Cardiac muscle cell (in vitro differentiated cells and primary cell): ENCODE results near the gene CPSF7. TPM values are rescaled to one million over a fixed set of nuclear protein-coding genes. Genes with fewer than 3 reads are reported as not detected.
"Not testable (repeated sequence)": the region's sequence is repeated elsewhere in the genome, so short reads cannot be mapped to it uniquely, and the experiment has no call there.

Source experiments
- DNase-seq, 2 donors: peaks; one replicate each; pipeline versions ENCODE4 v3.0.0 to v3.0.0-alpha.2; 2010 to 2017; ENCODE audit warnings: low read depth in 1 of 2, low spot score in 1 of 2
- H3K27ac ChIP-seq: fragments of 200-600 bp; sonication (generic); 2 replicates; pipeline ENCODE4 v1.5.1; 2016
- H3K27me3 ChIP-seq: fragments of 200-600 bp; sonication (generic); 2 replicates; pipeline ENCODE4 v1.6.0; 2016; ENCODE audit warnings: control low read depth
- H3K36me3 ChIP-seq: fragments of 200-600 bp; sonication (generic); 2 replicates; pipeline ENCODE4 v1.5.1; 2016; ENCODE audit warnings: control low read depth
- H3K4me1 ChIP-seq: fragments of 200-600 bp; sonication (generic); 2 replicates; pipeline ENCODE4 v1.8.1; 2017; ENCODE audit warnings: low read depth, mild to moderate bottlenecking, mixed run types
- H3K4me3 ChIP-seq: fragments of 200-600 bp; sonication (generic); 2 replicates; pipeline ENCODE4 v1.5.1; 2016; ENCODE audit warnings: mild to moderate bottlenecking
- H3K9me3 ChIP-seq: fragments of 200-600 bp; sonication (generic); 2 replicates; pipeline ENCODE4 v1.5.1; 2017; ENCODE audit warnings: low read depth, mild to moderate bottlenecking, control low read depth
- polyA plus RNA-seq: library from polyadenylated mRNA; unstranded; fragments of >200 nt; fragmentation: Nextera tagmentation; extraction: Ambion mirVana; gene quantifications from 2 replicates; pipeline ENCODE4 v1.2.1, GENCODE V29; 2016
- total RNA-seq: library from RNA; depleted of rRNA; stranded (reverse); fragments of >200 nt; gene quantifications from 2 replicates; pipeline ENCODE4 v1.2.3, GENCODE V29; 2016
- TF ChIP-seq, protein P1 (sequence below): IDR thresholded peaks from 2 replicates; pipeline ENCODE4 v1.5.1; 2012; ENCODE audit warnings: low read depth, mild to moderate bottlenecking, low read length

Gene CPSF7
- total and polyA plus RNA-seq, 2 experiments from 2014 or later = 34.6 to 64.7 TPM

DNA sequence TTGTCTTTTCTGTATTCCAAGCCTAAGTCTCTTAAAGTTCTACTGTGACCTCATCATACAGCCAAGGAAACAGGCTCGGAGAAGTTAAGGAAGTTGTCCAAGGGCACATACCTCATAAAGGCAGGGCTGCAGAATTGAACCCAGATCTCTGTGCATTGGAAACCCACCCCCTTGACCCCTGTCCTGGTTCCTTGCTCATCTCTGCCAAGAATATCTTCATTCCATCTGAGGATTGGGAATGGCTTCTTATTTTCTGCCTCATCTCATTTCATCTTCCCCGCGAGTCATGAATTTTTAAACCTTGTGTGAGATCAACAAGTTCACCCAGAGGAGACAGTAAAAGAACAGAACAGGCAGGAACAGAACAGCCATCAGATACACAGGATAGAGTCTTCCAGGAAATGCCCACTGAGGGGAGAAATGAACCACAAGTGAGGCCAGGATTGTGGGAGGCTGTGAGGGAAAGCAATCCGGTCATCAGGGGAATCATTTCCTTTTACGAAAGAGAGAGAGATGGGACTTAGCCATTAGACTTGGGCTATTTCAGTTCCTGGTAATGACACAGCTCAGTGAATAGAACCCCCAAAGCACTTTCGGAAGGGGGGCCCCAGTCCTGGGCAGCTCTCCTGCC lies 44.4 kb upstream of the CPSF7 start:
- no peaks in the 10 kb centered on the region for H3K27me3 ChIP-seq
- DNase-seq = peak in 1 of 2 donors; percentile 32
- no peak overlapping the region for H3K27ac ChIP-seq
- TF ChIP-seq, protein P1, sequence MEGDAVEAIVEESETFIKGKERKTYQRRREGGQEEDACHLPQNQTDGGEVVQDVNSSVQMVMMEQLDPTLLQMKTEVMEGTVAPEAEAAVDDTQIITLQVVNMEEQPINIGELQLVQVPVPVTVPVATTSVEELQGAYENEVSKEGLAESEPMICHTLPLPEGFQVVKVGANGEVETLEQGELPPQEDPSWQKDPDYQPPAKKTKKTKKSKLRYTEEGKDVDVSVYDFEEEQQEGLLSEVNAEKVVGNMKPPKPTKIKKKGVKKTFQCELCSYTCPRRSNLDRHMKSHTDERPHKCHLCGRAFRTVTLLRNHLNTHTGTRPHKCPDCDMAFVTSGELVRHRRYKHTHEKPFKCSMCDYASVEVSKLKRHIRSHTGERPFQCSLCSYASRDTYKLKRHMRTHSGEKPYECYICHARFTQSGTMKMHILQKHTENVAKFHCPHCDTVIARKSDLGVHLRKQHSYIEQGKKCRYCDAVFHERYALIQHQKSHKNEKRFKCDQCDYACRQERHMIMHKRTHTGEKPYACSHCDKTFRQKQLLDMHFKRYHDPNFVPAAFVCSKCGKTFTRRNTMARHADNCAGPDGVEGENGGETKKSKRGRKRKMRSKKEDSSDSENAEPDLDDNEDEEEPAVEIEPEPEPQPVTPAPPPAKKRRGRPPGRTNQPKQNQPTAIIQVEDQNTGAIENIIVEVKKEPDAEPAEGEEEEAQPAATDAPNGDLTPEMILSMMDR = no peak
- peaks cover 5% of the 10 kb centered on the region for H3K4me1 ChIP-seq
- H3K9me3 ChIP-seq = no peaks in the 10 kb centered on the region
- no peaks in the 10 kb centered on the region for H3K36me3 ChIP-seq
- H3K4me3 ChIP-seq = no peak overlapping the region

DNA sequence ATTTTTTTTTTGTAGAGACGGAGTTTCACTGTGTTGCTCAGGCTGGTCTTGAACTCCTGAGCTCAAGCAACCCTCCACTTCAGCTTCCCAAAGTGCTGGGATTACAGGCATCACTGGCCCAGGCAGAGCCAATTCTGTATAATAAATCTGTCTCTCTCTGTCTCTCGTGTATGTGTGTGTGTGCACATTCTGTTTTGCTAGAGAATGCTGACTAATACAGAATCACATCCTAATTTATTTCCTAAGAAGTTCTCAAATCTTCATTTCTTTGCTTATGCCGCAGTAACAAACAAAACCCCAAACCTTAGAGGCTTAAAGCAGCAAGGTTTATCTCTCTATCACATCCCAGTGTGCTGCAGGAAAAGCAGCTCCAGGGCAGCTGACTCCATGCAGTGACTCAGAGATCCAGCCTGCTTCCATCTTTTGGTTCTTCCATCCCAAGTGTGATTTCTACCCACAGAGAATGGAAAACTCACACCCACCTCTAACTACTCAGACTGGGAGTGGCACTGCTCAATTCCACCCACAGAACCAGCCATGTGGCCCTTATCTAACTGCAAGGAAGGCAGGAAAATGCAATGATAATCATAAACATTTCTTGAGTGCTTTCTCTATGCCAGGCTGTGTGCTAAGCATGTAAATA lies 43.7 kb upstream of the CPSF7 start:
- TF ChIP-seq, protein P1 = no peak
- H3K27ac ChIP-seq = no peak overlapping the region
- DNase-seq = peak in 1 of 2 donors; percentile 32
- no peaks in the 10 kb centered on the region for H3K27me3 ChIP-seq
- H3K4me3 ChIP-seq = no peak overlapping the region
- H3K36me3 ChIP-seq = no peaks in the 10 kb centered on the region
- peaks cover 5% of the 10 kb centered on the region for H3K4me1 ChIP-seq
- H3K9me3 ChIP-seq = no peaks in the 10 kb centered on the region

DNA sequence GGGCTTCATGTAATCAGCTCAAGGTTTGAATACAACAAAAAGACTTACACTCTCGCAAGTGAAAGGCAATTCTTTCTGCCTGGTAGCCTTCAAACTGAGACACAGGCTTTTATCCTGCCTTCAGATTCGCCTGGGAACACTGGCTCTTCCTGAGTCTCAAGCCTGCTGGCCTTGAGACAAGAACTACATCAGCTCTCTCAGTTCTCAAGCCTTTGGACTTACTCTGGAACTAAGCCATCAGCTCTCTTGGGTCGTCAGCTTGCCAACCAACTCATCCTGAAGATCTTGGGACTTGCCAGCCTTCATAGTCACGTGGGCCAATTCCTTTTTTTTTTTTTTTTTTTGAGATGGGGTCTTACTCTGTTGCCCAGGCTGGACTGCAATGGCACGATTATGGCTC lies 43.1 kb upstream of the CPSF7 start:
- Histone ChIP-seq H3K27me3 (no peaks in the 10 kb centered on the region), H3K4me1 (peaks cover 2% of the 10 kb centered on the region), H3K4me3 (no peak overlapping the region), H3K27ac (no peak overlapping the region), H3K9me3 (no peaks in the 10 kb centered on the region), H3K36me3 (no peaks in the 10 kb centered on the region)
- TF ChIP-seq, protein P1 = no peak
- DNase-seq = peak in 1 of 2 donors; percentile 81

DNA sequence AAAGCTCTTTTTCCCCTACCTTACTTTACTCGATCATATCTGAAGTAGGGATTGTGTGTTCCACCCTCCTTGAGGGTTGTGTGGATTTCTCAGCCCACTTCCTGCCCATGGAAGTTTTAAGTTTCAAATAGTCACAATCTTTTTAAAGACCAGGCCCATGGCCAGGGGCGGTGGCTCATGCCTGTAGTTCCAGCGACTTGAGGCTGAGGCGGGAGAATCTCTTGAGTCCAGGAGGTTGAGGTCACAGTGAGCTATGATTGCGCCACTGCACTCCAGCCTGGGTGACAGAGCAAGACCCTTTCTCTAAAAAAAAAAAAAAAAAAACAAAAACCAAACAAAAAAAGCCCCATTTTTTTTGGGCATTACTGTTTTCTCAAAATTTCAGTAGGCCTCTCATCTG lies 42.5 kb upstream of the CPSF7 start:
- Histone ChIP-seq H3K27ac (no peak overlapping the region), H3K4me3 (no peak overlapping the region), H3K36me3 (no peaks in the 10 kb centered on the region), H3K9me3 (no peaks in the 10 kb centered on the region), H3K27me3 (no peaks in the 10 kb centered on the region), H3K4me1 (no peaks in the 10 kb centered on the region)
- TF ChIP-seq, protein P1 = no peak
- peak in 1 of 2 donors; percentile 46 for DNase-seq

DNA sequence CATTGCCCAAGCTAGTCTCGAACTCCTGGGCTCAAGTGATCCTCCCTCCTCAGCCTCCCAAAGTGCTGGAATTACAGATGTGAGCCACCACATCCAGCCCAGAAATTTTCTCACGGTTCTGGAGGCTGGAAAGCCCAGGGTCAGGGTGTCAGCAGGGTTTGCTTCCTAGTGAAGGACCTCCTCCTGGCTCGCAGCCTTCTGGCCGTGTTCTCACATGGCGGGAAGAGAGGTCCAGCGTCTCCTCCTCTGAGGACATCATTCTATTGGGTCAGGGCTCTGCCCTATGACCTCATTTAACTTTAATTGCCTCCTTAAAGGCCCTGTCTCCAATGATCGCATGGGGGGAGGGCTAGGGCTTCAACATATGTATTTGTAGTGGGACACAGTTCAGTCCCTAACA lies 38.2 kb upstream of the CPSF7 start:
- no peak for DNase-seq
- Histone ChIP-seq H3K4me3 (no peak overlapping the region), H3K27ac (no peak overlapping the region), H3K9me3 (no peaks in the 10 kb centered on the region), H3K4me1 (no peaks in the 10 kb centered on the region), H3K36me3 (no peaks in the 10 kb centered on the region), H3K27me3 (no peaks in the 10 kb centered on the region)
- TF ChIP-seq, protein P1 = no peak

DNA sequence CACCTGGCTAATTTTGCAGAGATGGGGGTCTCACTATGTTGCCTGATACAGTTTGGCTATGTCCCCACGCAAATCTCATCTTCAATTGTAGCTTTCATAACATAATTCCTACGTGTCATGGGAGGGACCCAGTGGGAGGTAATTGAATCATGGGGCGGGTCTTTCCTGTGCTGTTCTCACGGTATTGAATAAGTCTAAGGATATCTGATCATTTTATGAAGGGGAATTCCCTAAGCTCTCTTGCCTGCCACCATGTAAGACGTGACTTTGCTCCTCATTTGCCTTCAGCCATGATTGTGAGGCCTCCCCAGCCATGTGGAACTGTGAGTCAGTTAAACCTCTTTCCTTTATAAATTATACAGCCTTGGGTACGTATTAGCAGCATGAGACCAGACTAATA lies 37.8 kb upstream of the CPSF7 start:
- not testable (repeated sequence) for DNase-seq, H3K9me3 ChIP-seq, H3K27ac ChIP-seq

More for the DNA sequence above, 37.8 kb upstream of the CPSF7 start:
- not testable (repeated sequence) for H3K4me1 ChIP-seq, H3K36me3 ChIP-seq, H3K4me3 ChIP-seq, H3K27me3 ChIP-seq
